Gastrocnemius medialis (tissue), 4 donors: ENCODE data around the gene SNX32.
"Not testable (repeated sequence)": the region's sequence is repeated elsewhere in the genome, so short reads cannot be mapped to it uniquely, and the experiment has no call there.

ENCODE experiments used
- POLR2A ChIP-seq, 2 donors: fragments of 450-650 bp; IDR thresholded peaks; one replicate each; pipeline ENCODE4 v1.6.1; 2017; ENCODE audit warnings: antibody characterized with exemption in 2 of 2, mild to moderate bottlenecking in 2 of 2, moderate library complexity in 2 of 2
- TF ChIP-seq, protein P1 (sequence below), 5 experiments: fragments of 450-650 bp in 3 of 5; fragments of 200-600 bp in 2 of 5; sonication (generic) in 2 of 5; IDR thresholded peaks in 4 of 5; conservative IDR thresholded peaks in 1 of 5; 1 replicate in 4 of 5; 2 replicates in 1 of 5; pipeline ENCODE4 v1.5.1; 2016 to 2019; ENCODE audit warnings: antibody characterized with exemption in 5 of 5, mild to moderate bottlenecking in 3 of 5, moderate library complexity in 3 of 5

DNA sequence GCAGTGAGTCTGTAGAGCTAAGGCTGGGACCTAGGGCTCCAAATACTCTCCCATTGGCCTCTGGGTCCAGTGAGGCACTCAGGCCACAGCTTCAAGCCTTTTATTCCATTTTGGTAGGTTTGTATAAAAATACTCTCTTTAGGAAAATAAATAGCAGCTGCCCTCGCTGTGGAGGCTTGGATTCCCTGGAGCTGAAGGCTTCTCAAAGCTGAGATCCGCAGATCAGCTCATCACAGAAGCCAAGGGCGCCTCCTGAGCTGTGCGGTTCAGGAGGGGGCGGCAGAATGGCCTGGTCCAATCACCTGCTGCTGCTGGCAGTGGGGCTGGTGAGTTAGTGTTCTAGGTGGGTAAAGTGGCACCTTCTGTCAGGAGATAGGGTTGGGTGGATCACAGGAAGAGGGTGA is 58.4 kb downstream of the SNX32 start:
- TF ChIP-seq, protein P1, sequence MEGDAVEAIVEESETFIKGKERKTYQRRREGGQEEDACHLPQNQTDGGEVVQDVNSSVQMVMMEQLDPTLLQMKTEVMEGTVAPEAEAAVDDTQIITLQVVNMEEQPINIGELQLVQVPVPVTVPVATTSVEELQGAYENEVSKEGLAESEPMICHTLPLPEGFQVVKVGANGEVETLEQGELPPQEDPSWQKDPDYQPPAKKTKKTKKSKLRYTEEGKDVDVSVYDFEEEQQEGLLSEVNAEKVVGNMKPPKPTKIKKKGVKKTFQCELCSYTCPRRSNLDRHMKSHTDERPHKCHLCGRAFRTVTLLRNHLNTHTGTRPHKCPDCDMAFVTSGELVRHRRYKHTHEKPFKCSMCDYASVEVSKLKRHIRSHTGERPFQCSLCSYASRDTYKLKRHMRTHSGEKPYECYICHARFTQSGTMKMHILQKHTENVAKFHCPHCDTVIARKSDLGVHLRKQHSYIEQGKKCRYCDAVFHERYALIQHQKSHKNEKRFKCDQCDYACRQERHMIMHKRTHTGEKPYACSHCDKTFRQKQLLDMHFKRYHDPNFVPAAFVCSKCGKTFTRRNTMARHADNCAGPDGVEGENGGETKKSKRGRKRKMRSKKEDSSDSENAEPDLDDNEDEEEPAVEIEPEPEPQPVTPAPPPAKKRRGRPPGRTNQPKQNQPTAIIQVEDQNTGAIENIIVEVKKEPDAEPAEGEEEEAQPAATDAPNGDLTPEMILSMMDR (IDR thresholded peaks at IDR 0.05 in 4 of 5, conservative IDR thresholded peaks at IDR 0.05 in 1 of 5): not testable (repeated sequence)
- not testable (repeated sequence) for TF ChIP-seq POLR2A (IDR thresholded peaks at IDR 0.05)
